KMS-11 (cell line): ENCODE results near the gene SLIT1.

ENCODE experiments used
- H2AFZ ChIP-seq: fragments of 200-600 bp; sonication (generic); 2 replicates; pipeline ENCODE4 v1.6.1; 2016; ENCODE audit warnings: antibody characterized with exemption, mixed run types, low read depth
- H3K27ac ChIP-seq: fragments of 200-600 bp; sonication (generic); 2 replicates; pipeline ENCODE4 v1.6.1; 2016; ENCODE audit warnings: mild to moderate bottlenecking, mixed run types
- H3K27me3 ChIP-seq: fragments of 200-600 bp; sonication (generic); 2 replicates; pipeline ENCODE4 v1.6.1; 2017; ENCODE audit warnings: mild to moderate bottlenecking, low read depth, mixed run types, moderate library complexity; ENCODE audit not compliant: insufficient read depth
- H3K36me3 ChIP-seq: fragments of 200-600 bp; sonication (generic); 2 replicates; pipeline ENCODE4 v1.6.1; 2017; ENCODE audit warnings: mild to moderate bottlenecking, mixed run types; ENCODE audit not compliant: insufficient read depth
- H3K4me1 ChIP-seq: fragments of 200-600 bp; sonication (generic); 2 replicates; pipeline ENCODE4 v1.6.1; 2016; ENCODE audit warnings: mild to moderate bottlenecking, low read depth, mixed run types; ENCODE audit not compliant: poor library complexity, severe bottlenecking
- H3K4me2 ChIP-seq: fragments of 200-600 bp; sonication (generic); 2 replicates; pipeline ENCODE4 v1.7.0; 2016; ENCODE audit warnings: mild to moderate bottlenecking, mixed run types
- H3K4me3 ChIP-seq: fragments of 200-600 bp; sonication (generic); IDR thresholded peaks from 2 replicates; pipeline ENCODE4 v1.6.1; 2017; ENCODE audit warnings: low read depth, low read length, mixed read lengths; ENCODE audit not compliant: insufficient read depth
- H3K79me2 ChIP-seq: fragments of 200-600 bp; sonication (generic); 2 replicates; pipeline ENCODE4 v1.6.1; 2016; ENCODE audit warnings: low read depth, mixed run types; ENCODE audit not compliant: insufficient read depth
- H3K9ac ChIP-seq: fragments of 200-600 bp; sonication (generic); 2 replicates; pipeline ENCODE4 v1.6.1; 2016; ENCODE audit warnings: mild to moderate bottlenecking, mixed run types
- H4K20me1 ChIP-seq: fragments of 200-600 bp; sonication (generic); 2 replicates; pipeline ENCODE4 v1.6.1; 2016; ENCODE audit warnings: mild to moderate bottlenecking, mixed run types; ENCODE audit not compliant: insufficient read depth
- TF ChIP-seq, protein P1 (sequence below): fragments of 200-600 bp; sonication (generic); conservative IDR thresholded peaks from 2 replicates; pipeline ENCODE4 v1.6.1; 2017; ENCODE audit warnings: low read depth, mild to moderate bottlenecking, antibody characterized with exemption, low read length, moderate library complexity, mixed read lengths

The SLIT1 gene

DNA sequence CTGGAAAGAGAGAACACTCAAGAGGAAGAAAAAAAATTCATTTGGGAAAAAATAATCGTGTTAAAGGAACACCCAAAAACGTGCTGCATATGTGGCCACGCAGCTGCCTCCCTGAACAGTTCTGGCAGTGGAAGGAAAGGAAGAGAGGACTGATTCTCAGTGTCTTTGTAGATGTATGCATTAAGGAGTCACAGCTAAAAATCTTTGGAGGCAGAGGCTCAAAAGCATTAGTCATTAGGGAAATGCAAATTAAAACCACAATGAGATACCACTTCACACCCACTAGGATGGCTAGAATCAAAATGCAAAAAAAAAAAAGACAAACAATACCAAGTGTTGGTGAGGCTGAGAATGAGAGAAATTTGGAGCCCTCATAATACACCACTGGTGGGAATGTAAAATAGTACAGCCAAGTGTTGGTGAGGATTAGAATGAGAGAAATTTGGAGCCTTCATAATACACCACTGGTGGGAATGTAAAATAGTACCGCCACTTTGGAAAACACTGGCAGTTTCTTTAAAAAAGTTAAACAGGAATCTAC lies 134.7 kb downstream of the SLIT1 start:
- H4K20me1 ChIP-seq, result no peaks in the 10 kb centered on the region
- H3K79me2 ChIP-seq, result no peaks in the 10 kb centered on the region
- H3K27ac ChIP-seq, result no peak overlapping the region
- H3K27me3 ChIP-seq, result no peaks in the 10 kb centered on the region
- H3K4me3 ChIP-seq, result no peak overlapping the region
- H3K4me2 ChIP-seq, result no peak overlapping the region
- no peak overlapping the region for H2AFZ ChIP-seq
- TF ChIP-seq, protein P1, sequence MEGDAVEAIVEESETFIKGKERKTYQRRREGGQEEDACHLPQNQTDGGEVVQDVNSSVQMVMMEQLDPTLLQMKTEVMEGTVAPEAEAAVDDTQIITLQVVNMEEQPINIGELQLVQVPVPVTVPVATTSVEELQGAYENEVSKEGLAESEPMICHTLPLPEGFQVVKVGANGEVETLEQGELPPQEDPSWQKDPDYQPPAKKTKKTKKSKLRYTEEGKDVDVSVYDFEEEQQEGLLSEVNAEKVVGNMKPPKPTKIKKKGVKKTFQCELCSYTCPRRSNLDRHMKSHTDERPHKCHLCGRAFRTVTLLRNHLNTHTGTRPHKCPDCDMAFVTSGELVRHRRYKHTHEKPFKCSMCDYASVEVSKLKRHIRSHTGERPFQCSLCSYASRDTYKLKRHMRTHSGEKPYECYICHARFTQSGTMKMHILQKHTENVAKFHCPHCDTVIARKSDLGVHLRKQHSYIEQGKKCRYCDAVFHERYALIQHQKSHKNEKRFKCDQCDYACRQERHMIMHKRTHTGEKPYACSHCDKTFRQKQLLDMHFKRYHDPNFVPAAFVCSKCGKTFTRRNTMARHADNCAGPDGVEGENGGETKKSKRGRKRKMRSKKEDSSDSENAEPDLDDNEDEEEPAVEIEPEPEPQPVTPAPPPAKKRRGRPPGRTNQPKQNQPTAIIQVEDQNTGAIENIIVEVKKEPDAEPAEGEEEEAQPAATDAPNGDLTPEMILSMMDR, result no peak
- no peaks in the 10 kb centered on the region for H3K36me3 ChIP-seq
- H3K4me1 ChIP-seq, result no peaks in the 10 kb centered on the region
- no peak overlapping the region for H3K9ac ChIP-seq

GRCh38 chr10:97050205-97050745 lies 135.5 kb downstream of the SLIT1 start:
- TF ChIP-seq, protein P1, result no peak
- no peak overlapping the region for H3K4me3 ChIP-seq
- H3K9ac ChIP-seq, result no peak overlapping the region
- no peaks in the 10 kb centered on the region for H3K79me2 ChIP-seq
- no peak overlapping the region for H2AFZ ChIP-seq
- no peaks in the 10 kb centered on the region for H4K20me1 ChIP-seq
- no peak overlapping the region for H3K4me2 ChIP-seq
- H3K27ac ChIP-seq, result no peak overlapping the region
- H3K4me1 ChIP-seq, result no peaks in the 10 kb centered on the region
- no peaks in the 10 kb centered on the region for H3K36me3 ChIP-seq
- no peaks in the 10 kb centered on the region for H3K27me3 ChIP-seq

DNA sequence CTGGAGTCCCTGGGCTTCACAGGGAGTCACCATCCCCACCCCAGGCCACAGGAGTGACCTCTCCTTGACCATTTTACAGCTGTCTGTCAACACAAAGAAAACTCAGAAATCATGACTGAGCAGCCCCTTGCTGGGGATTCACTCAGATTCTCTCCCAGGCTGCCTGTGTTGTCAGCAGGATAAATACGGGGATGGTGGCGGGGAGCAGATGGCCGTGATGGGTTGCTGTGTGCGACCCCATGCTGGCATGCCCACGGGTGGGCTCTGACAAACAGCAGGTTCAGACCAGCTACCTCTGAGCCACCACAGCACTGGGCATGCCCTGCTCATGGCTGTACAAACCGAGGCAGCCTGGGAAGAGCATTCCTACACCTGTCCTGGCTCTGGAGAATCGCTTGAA lies 136.1 kb downstream of the SLIT1 start:
- Histone ChIP-seq H3K36me3 (no peaks in the 10 kb centered on the region), H2AFZ (no peak overlapping the region), H3K27me3 (no peaks in the 10 kb centered on the region), H4K20me1 (no peaks in the 10 kb centered on the region), H3K79me2 (no peaks in the 10 kb centered on the region), H3K9ac (no peak overlapping the region), H3K27ac (no peak overlapping the region), H3K4me2 (no peak overlapping the region), H3K4me1 (no peaks in the 10 kb centered on the region), H3K4me3 (no peak overlapping the region)
- TF ChIP-seq, protein P1, result no peak

GRCh38 chr10:97048649-97049427 lies 136.9 kb downstream of the SLIT1 start:
- H3K4me2 ChIP-seq, result no peak overlapping the region
- H3K79me2 ChIP-seq, result no peaks in the 10 kb centered on the region
- H3K9ac ChIP-seq, result no peak overlapping the region
- no peak overlapping the region for H2AFZ ChIP-seq
- no peaks in the 10 kb centered on the region for H4K20me1 ChIP-seq
- no peak overlapping the region for H3K27ac ChIP-seq
- no peaks in the 10 kb centered on the region for H3K4me1 ChIP-seq
- TF ChIP-seq, protein P1, result no peak
- H3K27me3 ChIP-seq, result no peaks in the 10 kb centered on the region
- no peaks in the 10 kb centered on the region for H3K36me3 ChIP-seq
- no peak overlapping the region for H3K4me3 ChIP-seq
